ENCODE measurements around the gene DGAT2L6.

DNA sequence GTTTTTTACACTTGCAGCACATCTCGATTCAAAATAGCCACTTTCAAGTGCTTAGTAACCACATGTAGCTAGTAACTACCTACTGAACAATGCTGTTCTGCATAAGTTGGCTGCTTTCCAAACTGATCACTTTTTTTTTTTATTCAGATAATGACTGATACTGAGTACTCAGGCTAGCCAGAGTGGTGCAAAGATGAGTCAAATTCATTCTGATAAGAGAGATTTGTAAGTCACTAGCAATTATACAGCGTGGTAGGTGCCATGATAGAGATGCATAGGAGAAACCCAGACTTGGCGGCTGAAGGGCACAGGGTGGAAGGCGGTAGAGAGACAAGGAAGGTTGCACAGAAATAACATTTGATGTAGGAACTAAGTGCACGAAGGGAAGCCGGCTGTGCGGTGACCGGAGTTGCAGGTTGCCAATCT is 44.4 kb upstream of the DGAT2L6 start:
- TF ChIP-seq CHD2 (IDR thresholded peaks at IDR 0.05; ENCODE audit: borderline replicate concordance, low read depth, low read length) (no peak), STAT3 (IDR thresholded peaks at IDR 0.05; ENCODE audit: low read depth, low read length) (no peak)
- TF ChIP-seq, protein P1, sequence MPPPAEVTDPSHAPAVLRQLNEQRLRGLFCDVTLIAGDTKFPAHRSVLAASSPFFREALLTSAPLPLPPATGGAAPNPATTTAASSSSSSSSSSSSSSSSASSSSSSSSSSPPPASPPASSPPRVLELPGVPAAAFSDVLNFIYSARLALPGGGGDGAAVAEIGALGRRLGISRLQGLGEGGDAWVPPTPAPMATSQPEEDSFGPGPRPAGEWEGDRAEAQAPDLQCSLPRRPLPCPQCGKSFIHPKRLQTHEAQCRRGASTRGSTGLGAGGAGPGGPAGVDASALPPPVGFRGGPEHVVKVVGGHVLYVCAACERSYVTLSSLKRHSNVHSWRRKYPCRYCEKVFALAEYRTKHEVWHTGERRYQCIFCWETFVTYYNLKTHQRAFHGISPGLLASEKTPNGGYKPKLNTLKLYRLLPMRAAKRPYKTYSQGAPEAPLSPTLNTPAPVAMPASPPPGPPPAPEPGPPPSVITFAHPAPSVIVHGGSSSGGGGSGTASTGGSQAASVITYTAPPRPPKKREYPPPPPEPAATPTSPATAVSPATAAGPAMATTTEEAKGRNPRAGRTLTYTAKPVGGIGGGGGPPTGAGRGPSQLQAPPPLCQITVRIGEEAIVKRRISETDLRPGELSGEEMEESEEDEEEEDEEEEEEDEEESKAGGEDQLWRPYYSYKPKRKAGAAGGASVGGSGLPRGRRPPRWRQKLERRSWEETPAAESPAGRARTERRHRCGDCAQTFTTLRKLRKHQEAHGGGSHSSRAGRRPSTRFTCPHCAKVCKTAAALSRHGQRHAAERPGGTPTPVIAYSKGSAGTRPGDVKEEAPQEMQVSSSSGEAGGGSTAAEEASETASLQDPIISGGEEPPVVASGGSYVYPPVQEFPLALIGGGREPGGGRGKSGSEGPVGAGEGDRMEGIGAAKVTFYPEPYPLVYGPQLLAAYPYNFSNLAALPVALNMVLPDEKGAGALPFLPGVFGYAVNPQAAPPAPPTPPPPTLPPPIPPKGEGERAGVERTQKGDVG (CRISPR knock-in tag; IDR thresholded peaks at IDR 0.05) = no peak

Data from GM12878 (cell line).